CD4-positive, alpha-beta T cell treated with Interleukin-15 for 1 hour (primary cell): Measurements from ENCODE around the gene GLIS1.

ENCODE experiments used
- DNase-seq: peaks from one replicate; pipeline ENCODE4 v3.0.0-alpha.2; 2020

Gene GLIS1

DNA sequence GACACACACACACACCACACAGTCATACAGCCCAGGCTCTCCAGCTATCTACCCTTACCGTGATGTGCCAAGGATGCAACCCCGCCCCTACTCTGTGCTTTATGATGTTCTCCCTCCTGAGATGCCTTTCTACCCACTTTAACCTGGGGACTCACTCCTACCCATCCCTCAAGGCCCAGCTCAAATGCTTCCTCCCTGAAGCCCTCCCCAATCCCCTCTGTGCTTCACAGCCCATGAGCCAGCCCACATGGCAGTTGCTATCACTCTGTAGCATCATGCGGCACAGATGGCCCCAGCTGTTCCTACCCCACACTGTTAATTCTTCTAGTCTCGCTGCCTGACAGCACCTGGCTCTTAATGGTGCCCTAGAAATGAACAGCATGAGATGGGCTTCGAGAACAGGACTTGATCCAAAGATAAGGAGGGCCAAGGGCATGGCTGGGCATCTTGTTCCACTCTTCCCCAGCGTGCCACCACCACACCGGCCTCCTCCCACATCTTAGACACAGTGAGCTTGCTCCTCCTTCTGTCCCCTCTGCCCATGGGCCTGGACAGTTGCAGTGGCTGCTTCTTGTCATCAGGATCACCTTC lies 109.8 kb downstream of the GLIS1 start:
- DNase-seq: no peak

DNA sequence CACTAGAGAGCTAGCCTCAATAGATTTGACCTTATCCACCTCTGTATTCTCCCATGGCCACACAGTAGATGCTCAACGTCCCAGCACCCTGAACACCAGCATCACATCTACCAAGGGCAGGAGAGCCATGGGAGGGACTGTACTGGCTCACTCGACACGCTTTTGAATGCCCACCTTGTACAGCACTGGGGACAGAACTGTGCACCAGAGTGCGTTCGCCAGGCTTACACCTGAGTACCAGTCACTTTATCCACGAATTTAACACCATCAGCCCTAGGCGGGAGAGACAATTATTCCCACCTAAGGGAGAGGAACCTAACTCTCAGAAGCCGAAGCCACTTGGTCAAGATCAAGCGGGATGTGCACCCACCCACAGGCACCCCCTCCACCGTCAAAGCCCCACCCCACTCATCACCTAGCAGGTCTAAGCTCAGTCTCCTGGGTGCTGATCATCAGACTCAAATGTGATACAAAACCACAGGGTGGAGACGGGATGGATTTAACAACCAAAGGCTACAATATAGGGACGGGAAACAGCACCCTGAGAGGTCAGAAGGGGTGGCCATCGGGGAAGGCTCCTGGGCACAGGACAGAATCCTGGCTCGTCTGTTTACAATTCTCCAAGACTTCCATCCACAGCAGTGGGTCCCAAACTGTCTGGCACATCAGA lies 110.5 kb downstream of the GLIS1 start:
- DNase-seq: no peak

DNA sequence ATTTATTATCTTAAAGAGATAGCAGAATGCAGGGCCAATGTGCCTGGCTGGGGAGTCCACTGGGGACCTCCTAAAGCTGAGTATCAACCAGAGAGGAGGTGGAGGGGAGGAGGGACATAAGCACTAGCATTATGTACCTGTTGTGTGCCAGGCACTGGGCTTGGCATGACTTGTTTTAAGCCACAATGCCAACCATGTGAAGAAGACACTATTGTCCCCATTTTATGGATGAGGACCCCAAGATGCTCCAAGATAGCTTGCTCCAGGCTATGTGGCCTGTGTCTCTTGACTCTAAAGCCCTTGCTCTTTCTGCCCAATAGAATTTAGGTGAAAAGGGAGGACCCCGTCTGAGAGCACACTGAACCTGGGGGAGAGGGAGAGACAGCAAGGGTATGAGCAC lies 111.3 kb downstream of the GLIS1 start:
- no peak for DNase-seq

DNA sequence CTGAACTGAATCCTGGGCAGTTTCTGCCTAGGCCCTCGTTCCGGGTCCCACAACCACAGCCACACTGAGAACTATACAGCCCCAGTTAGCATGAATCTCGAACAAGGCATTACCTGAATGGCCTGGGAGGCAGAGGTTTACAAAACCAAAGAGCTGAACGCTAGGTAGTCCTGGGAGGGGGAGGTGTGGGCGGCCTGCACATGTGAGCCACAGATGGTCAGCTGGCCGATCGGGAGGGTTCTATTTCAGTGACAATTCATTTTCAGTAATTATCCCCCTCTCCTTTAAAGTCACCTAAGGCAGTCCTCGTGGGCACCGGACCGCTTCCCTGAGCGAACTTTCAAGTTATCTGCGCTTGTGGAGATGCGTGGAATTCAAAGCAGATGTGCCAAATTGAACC lies 111.9 kb downstream of the GLIS1 start:
- no peak for DNase-seq

DNA sequence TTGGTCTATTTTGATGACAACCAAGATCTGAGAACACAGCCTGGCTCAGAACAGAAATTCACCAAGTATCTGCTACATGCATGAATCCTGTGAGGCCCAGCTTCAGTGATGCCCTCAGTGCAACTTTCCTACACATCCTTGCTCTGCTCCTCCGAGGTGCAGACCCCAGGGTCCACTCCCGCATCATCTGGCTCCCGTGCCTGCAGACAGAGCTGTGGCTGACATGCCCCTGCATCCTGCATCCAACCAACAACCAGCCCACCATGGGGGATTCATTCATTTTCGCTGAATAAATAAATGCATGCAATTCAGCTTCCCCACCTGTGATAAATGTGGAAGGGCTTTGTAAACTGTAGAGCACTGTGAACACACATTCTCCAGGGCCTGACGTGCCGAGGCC lies 112.3 kb downstream of the GLIS1 start:
- no peak for DNase-seq

DNA sequence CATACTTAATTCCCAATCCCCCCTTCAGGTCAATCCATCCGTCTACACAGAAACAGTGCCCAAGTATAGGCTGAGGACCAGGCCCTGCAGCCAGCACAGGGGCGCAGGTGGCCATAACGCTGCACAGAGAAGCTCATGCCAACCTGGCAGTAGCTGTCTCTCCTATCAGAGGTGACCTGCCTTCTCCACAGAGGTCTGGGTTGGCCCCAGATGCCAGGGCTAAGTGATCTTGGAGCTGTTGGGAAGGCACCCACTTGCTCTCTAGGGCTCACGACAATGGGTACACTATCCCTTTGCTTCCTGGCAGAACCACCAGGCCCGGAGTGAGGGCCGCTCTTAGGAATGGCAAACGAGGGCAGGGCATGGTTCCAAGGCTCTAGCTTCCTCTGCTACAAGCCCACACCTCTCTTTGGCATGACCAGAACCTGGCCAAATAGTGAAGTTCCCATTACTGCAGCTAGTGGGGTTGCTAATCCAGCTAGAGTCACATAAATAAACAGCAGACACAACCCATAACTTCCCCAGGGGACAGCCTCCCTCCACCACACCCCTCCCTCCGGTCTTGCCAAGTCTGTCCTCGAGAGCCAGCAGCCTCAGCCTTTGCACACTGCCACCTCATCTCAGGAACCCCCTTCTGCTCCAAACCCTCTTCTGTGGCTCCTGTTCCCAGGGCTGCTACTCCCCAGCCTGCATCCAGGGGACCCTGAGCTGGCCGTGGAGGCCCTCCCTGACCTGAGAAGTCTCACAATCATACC lies 113.0 kb downstream of the GLIS1 start:
- DNase-seq: no peak

DNA sequence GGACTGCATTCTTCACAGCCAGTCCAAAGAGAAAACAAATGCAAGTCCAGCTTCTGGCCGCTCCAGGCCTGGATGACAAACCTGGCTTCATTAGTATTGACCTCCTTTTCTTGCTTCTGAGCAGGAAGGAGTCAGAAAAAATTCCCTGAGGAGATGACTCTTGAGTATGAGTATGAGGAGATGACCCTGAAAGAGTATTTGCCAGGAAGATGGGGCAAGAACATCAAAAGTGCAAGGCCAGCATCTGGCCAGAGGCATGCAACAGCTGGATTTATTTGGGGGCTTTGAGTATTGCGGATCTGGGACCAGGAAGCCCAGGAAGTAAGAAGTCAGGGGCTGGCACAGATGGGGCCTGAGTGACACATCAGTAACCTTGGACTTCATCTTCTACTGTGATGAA lies 113.9 kb downstream of the GLIS1 start:
- no peak for DNase-seq

DNA sequence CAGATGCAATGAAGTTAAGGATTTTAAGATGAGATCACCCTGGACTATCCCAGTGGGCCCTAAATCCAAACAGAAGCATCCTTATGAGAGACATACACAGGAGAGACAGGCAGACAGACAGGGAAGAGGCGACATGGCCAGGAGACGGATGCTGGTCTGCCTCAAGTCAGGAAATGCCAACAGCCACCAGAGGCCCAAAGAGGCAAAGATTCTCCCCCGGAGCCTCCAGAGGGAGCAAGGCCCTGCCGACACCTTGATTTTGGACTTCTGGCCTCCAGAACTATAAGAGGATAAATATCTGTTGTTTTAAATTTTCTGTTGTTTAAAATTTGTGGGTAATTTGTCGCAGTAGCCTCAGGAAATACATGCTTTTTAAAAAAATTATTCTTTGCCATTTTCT lies 116.4 kb downstream of the GLIS1 start:
- DNase-seq: no peak

DNA sequence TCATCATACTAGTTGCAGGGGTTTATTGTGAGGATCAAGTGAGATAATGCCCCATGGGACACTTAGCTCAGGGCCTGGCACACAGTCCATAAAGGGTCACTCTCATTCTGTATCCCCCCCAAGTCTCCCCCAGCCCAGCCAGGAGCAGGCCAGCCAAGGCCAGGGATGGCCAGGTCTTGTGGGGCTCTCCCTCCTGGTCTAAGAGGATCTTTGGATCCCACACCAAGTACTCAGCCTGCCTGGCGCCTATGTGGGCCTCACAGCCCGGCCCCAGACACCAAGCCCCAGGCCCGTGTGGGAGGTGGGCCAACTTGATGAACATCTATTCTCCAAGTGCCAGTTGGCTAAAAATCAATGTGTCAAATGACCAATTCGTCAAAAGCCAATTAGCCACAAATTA lies 117.8 kb downstream of the GLIS1 start:
- peak; percentile 6 for DNase-seq

DNA sequence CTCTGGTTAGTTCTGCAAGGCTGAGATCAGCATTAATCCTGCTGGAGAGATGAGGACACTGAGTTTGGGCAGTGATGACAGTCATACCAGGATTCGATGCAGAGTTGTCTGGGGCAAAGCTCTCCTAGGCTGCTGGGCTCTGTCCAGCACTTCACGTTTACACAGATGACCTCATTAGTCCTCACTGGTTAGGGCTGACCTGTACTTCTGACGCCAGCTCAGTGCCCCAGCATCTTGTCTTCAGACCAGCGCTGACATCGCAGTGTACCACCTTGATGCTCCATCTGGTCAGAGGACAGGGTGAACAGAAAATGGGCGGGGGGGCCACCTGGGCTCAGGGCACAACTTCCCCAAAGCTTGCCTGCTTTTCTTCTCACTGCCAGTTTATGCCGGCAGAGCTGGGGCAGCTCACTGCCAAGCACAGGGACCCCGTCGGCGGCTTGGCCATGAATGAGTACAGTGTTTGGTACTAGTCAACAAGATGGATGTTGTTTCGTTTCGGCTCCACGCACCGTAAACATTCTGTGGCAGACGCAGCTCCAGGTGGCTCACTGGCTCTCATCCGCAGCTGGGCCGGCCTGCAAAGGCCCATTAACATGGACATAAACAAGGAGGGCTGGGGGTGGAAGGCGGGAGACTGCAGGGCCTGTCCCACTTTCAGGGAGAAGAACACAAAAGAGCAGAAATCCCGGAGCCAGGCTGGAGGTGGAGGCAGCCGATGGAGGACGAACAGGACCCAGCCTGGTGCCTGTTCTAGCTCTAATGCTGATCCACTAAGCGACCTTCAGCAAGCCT lies 118.7 kb downstream of the GLIS1 start:
- peak; percentile 7 for DNase-seq

DNA sequence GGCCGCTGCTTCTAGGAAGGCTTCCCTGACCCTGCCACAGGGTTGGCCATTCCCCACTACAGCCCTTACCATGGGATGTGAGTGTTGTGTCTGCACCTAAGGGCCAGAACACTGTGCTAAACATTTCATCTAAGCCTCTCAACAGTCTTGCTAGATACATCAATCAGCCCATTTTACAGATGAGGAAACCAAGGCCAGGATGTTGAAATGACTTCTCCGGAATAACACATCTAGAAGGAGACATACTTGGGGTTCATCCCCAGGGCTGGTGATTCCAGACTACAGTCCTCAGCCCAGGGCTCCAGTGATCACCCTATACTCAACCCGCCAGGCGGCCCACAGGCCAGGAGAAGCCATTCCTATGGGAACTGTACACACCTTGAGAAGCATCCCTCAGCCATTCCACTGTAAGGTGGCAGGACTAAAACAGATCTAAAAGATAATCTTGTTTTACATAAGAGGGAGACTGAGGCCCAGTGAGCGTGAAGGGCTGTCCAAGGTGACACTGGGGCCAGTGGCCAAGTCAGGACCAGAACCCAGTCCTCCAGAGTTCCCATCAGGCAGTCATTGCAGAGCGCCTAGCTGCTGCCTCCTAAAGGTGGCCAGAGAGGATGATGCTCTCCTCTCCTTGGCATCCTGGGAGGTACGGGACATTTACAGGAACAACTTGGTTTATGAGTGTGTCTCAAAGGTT lies 119.5 kb downstream of the GLIS1 start:
- peak; percentile 5 for DNase-seq

DNA sequence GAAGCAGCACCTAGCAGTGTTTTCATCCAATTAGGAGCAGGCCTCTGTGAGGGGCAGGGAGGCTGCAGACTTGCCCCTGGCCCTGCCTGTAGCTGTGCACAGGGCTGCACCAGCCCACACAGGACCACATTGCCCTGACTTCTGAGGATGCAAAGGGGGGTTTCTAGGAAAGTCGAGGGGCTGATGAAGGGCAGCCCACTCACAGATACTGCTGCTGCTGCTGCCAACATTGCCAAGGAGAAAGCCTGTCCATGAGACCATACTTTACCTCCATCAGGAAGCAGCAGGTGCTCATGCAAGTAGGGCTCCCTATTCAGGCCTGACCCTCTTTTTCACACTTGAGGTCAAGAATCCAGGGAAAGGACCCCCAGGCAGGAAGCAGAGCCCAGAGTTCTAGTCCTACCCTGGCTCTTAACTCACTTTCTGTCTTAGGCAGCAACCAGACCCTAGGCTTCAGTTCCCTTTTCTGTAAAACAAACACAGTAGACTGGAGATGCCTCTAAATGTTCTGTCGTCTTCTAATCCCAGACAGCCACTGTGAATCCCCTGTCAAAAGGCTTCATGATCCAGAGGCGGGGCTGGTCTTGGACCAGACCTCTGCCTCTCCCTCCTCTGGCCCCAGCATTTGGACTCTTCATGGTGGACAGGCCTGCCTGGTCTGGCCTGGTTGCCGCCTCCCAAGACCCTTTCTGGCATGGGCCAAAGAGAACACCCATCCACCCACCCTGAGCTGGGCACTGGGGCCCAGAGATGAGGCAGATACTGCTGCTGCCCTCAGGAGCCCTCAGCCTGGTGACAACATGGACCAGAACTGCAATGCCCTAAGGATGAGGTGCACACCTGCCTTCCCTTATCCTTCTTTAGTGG lies 120.2 kb downstream of the GLIS1 start:
- peak; percentile 4 for DNase-seq

DNA sequence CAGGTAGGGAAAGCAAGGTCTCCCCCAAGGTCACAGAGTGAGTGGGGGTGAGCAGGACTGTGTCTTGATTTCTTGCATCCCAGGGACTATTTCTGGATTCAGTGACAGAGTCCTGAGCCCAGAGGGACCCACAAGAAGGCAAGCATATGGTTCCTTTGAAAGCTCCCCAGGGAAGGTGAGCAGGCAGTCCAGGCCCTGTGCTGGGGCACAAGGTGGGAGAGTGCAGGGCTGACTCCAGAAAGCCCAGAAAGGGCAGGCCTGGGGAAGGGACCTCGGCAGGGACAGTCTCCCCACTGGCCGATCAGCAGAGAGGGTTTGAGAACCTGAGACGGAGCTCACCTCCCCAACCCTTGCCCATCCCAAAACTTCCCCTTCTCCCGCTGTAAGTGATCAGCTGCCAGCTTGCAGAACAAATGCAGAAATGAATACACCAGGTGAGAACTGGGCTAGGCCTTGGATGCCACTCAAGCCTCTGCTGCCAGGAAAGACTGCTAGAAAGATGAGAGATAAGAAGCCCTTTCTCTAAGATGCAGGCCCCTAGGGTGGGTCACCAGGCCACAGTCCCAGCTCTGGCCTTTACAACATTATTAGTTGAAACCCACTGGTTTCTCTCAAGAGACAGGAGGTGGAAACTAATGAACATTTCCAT lies 121.0 kb downstream of the GLIS1 start:
- DNase-seq: peak; percentile 9

DNA sequence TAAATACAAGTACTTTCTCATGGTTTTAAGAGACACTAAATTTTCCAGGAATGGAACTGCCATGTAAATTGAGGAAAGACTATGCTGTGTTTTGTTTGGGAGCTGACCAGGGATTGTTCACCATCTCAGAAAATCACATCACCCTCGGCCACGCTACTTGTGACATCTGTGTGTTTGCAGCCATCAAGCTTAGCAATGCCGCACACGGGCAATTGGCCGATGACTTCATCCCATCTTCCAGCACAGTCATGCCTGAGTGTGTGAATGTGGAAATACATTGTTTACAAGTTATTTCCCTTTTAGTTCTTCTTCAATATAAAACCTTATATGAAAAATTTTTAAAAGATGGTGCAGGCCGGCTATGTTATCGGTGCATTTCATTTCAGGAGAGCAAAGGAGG lies 121.6 kb downstream of the GLIS1 start:
- peak; percentile 4 for DNase-seq

DNA sequence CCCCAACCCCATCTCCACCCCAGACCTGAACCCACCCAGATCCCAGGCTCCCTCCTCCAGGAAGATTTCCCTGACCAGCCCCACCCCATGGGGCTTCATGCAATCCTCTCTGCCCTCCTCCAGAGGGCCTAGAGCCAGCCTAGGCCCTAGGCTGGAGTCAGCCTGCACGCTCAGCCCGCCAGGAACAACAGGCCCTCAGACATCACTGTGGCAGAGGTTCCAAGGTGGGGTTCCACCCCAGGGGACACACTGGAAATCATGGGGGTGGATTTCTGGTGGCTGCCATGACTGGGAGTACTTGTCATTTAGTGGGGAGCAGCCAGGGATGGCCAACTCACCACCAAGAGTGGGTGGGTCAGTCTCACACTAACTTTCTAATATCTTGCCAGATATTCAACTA lies 122.0 kb downstream of the GLIS1 start:
- DNase-seq: peak; percentile 2

DNA sequence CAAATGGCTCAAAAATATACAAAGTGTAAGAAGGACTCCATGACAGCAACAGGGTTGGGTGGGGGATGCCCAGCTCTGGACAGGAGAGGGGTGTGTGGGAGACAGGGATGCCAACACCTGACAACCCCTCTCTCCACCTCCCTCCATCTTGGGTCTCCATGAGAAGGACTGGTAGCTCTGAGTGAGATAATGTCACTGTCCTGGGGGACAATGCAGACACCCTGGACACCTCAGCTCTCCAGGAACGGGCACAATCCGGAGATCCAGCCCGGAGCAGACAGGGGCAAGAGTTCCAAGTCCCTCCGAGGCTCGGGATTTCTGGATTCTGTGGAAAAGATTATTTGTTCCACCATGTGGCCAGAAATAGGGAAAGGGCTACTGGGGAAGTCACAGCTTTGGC lies 122.5 kb downstream of the GLIS1 start:
- DNase-seq: peak; percentile 6

DNA sequence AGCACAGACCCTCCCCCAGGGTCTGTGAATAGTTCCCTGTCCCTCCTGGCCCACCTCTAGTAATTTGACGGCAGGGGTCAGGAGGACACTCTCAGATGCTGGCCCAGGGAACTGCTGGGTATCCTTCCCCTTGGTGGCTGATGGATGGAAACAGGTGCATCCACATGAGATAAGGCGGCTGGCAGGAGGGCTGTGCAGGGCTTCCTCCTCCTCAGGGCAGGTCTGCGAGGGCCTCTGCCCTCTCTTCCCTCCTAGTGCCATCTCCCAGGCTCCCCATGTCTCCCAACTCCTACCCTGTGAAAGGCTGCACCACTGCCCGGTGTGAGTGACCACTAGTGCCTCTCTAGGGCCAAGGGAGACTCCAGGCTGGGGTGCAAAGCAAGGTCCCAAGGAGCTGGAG lies 123.9 kb downstream of the GLIS1 start:
- no peak for DNase-seq

DNA sequence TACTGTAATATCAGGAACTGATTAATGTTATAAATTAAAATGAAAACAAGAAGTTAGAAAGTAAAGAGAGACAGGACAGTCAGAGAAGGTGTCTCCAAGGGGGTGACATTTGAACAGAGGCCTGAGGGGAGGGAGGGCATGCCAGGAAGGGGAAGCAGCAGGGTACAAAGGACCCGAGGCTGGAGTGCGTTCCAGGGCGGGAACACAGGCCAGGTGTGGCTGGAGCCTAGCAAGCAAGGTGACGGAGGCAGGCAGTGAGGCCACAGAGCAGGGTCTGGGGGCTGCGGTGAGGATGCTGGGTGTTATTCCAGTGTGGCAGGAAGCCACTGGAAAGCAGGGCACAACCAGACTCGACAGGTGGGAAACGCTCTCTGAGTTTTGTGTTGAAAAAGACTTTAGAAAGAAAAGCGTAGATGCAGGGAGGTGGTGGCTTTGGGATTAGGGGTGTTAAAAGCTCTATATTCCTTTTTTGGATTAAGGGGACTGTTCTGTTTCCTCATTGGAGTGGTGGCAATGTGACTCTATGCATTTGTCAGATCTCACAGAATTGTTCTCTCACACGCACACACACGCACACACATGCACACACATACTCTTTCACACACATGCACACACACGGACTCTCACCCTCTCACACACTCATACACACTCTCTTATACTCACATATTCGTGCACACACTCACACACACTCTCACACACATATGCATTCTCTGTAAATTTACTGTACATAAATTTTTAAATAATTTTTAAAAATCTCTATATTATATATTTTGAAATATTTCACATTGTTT lies 124.5 kb downstream of the GLIS1 start:
- peak; percentile 4 for DNase-seq

DNA sequence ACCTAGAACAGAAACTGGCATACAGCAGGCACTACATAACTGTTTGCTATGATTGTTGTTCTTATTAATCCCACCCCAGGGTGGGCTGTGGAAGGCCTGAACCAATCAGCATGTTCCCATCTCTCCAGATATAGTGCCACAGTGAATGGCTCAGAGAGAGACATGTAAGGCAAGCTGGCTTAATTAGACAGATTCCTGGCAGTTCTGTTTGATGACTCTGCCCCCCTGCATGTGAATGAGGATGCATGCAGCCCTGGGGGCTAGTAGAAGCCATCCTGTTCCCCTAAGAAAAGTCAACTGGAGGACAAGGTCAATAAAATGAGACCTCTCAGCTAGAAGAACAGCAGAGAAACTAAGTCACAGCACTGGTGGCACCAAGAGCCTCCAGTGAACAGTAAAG lies 130.3 kb downstream of the GLIS1 start:
- no peak for DNase-seq

DNA sequence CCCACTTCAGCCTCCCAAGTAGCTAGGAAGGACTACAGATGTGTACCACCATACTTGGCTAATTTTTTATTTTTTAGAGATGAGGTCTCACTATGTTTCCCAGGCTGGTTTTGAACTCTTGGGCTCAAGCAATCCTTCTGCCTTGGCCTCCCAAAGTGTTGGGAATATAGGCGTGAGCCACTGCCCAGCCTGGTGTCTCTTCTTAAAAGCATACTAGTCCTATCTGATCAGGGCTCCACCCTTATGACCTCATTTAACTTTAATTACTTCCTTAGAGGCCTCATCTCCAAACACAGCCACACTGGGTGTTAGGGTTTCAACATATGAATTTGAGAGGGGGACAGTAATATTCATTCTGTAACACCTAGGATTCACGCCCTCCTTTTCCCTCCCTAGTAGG lies 130.9 kb downstream of the GLIS1 start:
- DNase-seq: no peak

DNA sequence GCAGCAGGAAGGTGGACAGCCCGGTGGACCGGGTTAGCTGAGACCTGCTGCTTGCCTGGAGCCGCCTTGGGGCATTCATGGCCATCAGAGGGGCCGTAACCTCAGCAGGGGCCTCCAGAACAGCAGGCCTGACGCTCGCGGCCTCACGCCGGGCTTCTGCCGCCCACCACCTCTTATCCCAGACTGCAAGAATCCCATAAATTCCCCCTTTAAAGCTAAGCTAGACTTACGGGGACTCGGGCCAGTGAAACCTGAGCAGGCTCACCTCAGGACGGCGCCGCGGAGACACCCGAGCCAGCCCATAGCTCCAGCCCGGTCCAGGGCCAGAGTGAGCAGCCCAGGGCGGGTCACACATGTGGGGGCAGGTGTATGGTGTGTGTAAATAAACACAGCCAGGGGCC lies 132.3 kb downstream of the GLIS1 start:
- DNase-seq: peak; percentile 11
